Measurements from ENCODE around the gene TIPARP.

- TF ChIP-seq CTCF (IDR thresholded peaks at IDR 0.05) (no peak), POLR2A (IDR thresholded peaks at IDR 0.05) (no peak), EP300 (IDR thresholded peaks at IDR 0.05) (no peak)
These were observed 15.1 kb upstream of the TIPARP start for GRCh38 chr3:156659260-156659659.

Measured in sigmoid colon (tissue), 4 donors.